Mesothelial cell of epicardium (in vitro differentiated cells): Measurements from ENCODE around the gene ABTB1. TPM values are rescaled to one million over a fixed set of nuclear protein-coding genes. Genes with fewer than 3 reads are reported as not detected.

Experiments used
- DNase-seq, 2 experiments: peaks; one replicate each; pipeline ENCODE4 v3.0.0; 2021; ENCODE audit warnings: low spot score in 2 of 2; ENCODE audit not compliant: unreplicated experiment in 2 of 2
- H3K27ac Mint-ChIP-seq: 2 replicates; pipeline ENCODE4 v1.8.0; 2021; ENCODE audit warnings: mixed read lengths
- H3K27me3 Mint-ChIP-seq: 2 replicates; pipeline ENCODE4 v1.8.0; 2021; ENCODE audit warnings: low read depth, mixed read lengths
- H3K36me3 Mint-ChIP-seq: 2 replicates; pipeline ENCODE4 v1.8.0; 2021; ENCODE audit warnings: mixed read lengths
- H3K4me1 Mint-ChIP-seq: 2 replicates; pipeline ENCODE4 v1.8.0; 2021; ENCODE audit warnings: mixed read lengths
- H3K4me3 Mint-ChIP-seq: 2 replicates; pipeline ENCODE4 v1.8.0; 2021; ENCODE audit warnings: mild to moderate bottlenecking, moderate library complexity, mixed read lengths
- H3K9me3 Mint-ChIP-seq: 2 replicates; pipeline ENCODE4 v1.8.0; 2021; ENCODE audit warnings: mixed read lengths
- total RNA-seq: library from RNA; stranded (reverse); gene quantifications from 3 replicates; pipeline ENCODE4 v1.2.1, GENCODE V29; 2021
- TF ChIP-seq, protein P1 (sequence below): fragments of 200-600 bp; sonication (generic); IDR thresholded peaks from one replicate; pipeline ENCODE4 v1.5.0; 2021; ENCODE audit warnings: antibody characterized with exemption; ENCODE audit not compliant: unreplicated experiment

ABTB1 gene
- total RNA-seq, 1 donor from 2014 or later: 15.9 TPM

DNA sequence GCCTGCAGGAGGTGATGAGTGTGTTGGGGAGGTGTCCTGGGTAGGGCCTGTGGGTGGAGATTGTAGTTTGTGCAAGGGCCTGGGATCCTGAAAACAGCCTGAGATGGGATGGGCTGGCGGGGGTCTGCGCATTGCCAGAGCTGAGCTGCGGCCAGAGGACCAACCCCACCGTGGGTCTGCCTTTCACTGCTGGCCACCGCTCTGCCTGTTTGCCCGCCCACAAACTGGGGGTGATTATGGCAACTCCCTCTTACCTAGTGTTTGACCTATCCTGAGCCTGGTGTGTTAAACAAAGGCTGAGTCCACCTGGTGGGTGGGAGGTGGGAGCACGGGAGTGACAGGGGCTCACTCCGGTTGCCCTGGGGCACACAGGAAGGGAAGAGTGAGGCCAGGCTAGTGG, 9.8 kb downstream of the ABTB1 start:
- H3K36me3 Mint-ChIP-seq: peaks cover 2% of the 10 kb centered on the region
- no peaks in the 10 kb centered on the region for H3K4me1 Mint-ChIP-seq
- H3K4me3 Mint-ChIP-seq: no peak overlapping the region
- H3K9me3 Mint-ChIP-seq: no peaks in the 10 kb centered on the region
- DNase-seq: no peak
- no peak overlapping the region for H3K27ac Mint-ChIP-seq
- TF ChIP-seq, protein P1, sequence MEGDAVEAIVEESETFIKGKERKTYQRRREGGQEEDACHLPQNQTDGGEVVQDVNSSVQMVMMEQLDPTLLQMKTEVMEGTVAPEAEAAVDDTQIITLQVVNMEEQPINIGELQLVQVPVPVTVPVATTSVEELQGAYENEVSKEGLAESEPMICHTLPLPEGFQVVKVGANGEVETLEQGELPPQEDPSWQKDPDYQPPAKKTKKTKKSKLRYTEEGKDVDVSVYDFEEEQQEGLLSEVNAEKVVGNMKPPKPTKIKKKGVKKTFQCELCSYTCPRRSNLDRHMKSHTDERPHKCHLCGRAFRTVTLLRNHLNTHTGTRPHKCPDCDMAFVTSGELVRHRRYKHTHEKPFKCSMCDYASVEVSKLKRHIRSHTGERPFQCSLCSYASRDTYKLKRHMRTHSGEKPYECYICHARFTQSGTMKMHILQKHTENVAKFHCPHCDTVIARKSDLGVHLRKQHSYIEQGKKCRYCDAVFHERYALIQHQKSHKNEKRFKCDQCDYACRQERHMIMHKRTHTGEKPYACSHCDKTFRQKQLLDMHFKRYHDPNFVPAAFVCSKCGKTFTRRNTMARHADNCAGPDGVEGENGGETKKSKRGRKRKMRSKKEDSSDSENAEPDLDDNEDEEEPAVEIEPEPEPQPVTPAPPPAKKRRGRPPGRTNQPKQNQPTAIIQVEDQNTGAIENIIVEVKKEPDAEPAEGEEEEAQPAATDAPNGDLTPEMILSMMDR: no peak
- H3K27me3 Mint-ChIP-seq: no peaks in the 10 kb centered on the region

DNA sequence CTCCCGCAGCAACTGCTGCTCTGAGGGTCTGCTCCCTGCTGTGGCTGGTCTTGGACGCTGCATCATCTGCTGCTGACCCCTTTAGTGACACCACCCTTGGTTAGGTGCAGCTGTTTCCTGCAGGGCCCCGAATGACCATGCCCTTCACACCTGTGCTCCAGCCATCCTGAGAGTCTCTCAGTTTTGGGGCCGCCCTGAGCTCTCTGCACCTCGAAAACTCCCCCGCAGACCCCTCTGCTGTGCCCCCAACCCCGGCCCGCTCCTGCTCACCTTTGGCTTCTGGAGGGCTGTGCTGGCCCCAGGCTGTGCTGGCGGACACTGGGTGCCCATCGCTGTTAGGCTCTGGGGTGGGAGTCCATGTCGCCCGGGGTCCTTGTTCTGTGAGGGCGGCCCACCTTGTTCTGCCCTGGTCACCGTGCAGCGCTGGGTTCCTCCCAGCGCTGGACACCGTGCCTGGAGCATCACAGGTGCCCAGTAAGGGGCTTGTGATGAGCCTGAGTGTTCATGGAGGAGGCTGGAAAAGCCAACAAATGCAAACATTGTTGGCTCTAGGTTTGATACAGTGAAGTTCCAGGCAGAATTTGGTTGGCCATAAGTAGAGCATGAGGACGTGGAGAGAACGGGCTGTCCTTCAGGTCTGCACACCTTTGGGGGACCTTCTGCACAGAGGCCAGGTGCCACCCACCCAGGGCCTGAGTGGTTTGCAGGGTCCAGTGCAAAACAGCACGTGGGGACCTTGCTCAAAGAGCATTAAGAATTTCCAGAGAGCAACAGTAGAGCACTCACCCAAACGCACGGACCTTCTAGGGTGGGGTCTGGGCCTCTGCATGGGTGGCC, 12.3 kb downstream of the ABTB1 start:
- TF ChIP-seq, protein P1: no peak
- no peak overlapping the region for H3K4me3 Mint-ChIP-seq
- no peak overlapping the region for H3K27ac Mint-ChIP-seq
- H3K27me3 Mint-ChIP-seq: no peaks in the 10 kb centered on the region
- H3K9me3 Mint-ChIP-seq: no peaks in the 10 kb centered on the region
- H3K36me3 Mint-ChIP-seq: no peaks in the 10 kb centered on the region
- peaks cover 10% of the 10 kb centered on the region for H3K4me1 Mint-ChIP-seq
- DNase-seq: no peak

DNA sequence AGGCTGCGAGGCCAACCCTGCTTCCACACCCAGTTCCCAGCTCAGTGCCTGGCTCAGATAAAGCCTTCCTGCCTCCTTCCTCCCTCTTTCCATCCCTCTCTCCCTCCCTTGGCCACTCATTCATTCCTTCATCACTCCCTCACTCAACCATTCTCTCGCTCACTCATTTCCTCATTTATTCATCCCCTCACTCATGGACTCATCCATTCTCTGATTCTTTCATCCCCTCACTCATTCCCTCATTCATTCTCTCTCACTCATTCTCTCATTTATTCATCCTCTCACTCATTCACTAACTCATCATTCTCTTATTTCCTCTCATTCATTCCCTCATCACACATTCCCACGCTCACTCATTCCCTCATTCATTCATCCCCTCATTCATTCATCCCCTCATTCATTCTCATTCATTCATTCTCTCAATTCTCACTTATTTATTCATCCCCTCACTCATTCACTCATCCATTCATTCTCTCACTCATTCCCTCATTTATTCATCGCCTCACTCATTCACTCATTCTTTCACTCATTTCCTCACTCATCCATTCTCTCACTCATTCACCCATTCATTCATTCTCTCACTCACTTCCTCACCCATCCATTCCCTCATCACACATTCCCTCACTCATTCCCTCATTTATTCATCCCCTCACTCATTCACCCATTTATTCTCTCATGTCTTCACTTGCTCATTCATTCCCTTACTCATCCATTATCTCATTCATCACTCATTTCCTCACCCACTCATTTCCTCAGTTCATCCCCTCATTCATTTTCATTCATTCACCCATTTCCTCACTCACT, 13.2 kb downstream of the ABTB1 start:
- Mint-ChIP-seq H3K27ac (no peak overlapping the region), H3K36me3 (no peaks in the 10 kb centered on the region)

DNA sequence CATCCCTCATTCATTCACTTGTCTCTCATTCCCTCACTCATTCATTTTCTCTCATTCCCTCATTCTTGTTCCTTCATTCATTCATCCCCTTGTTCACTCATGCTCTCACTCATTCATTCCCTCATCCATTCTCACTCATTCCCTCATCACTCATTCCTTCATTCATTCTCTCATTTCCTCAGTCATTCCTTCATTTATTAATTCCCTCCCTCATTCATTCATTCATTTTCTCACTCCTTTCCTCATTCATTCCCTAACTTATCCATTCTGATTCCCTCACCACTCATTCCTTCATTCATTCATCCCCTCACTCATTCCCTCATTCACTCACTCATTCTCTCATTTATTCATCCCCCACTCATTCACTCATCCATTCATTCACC, 13.8 kb downstream of the ABTB1 start:
- TF ChIP-seq, protein P1: no peak
- Mint-ChIP-seq H3K9me3 (no peaks in the 10 kb centered on the region), H3K27ac (no peak overlapping the region), H3K27me3 (no peaks in the 10 kb centered on the region), H3K36me3 (no peaks in the 10 kb centered on the region), H3K4me3 (no peak overlapping the region), H3K4me1 (peaks cover 13% of the 10 kb centered on the region)
- no peak for DNase-seq

More for the DNA sequence above, 13.2 kb downstream of the ABTB1 start:
- TF ChIP-seq, protein P1: no peak
- Mint-ChIP-seq H3K4me3 (no peak overlapping the region), H3K9me3 (no peaks in the 10 kb centered on the region), H3K27me3 (no peaks in the 10 kb centered on the region), H3K4me1 (peaks cover 13% of the 10 kb centered on the region)
- DNase-seq: no peak

DNA sequence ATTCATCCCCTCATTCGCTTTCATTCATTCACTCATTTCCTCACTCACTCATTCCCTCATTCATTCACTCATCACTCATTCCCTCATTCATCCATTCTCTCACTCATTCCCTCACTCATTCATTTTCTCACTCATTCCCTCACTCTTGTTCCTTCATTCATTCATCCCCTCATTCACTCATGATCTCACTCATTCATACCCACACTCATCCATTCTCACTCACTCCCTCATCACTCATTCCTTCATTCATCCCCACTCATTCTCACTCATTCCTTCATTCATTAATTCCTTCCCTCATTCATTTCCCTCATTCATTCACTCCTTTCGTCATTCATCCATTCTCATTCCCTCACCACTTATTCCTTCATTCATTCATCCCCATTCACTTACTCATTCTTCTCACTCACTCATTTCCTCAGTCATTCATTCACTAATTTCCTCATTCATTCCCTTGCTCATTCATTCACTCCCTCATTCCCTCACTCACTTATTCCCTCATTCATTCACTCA, 14.5 kb downstream of the ABTB1 start:
- no peak for DNase-seq
- peaks cover 13% of the 10 kb centered on the region for H3K4me1 Mint-ChIP-seq
- no peak overlapping the region for H3K27ac Mint-ChIP-seq
- H3K27me3 Mint-ChIP-seq: no peaks in the 10 kb centered on the region
- H3K9me3 Mint-ChIP-seq: no peaks in the 10 kb centered on the region
- no peak overlapping the region for H3K4me3 Mint-ChIP-seq
- TF ChIP-seq, protein P1: no peak
- no peaks in the 10 kb centered on the region for H3K36me3 Mint-ChIP-seq
